Astrocyte (in vitro differentiated cells and primary cell): ENCODE results near the gene MFNG. TPM values are rescaled to one million over a fixed set of nuclear protein-coding genes. Genes with fewer than 3 reads are reported as not detected.

ENCODE experiments used
- DNase-seq: peaks from one replicate; pipeline ENCODE4 v3.0.0-alpha.2; 2010; ENCODE audit warnings: low read depth
- FAIRE-seq: peaks from 2 replicates; lab custom pipeline; 2011; peaks lifted over from hg19 to GRCh38; lab: Jason Lieb, UNC
- H2AFZ ChIP-seq: 2 replicates; pipeline ENCODE4 v1.6.0; 2012; ENCODE audit warnings: low read depth, low read length, inconsistent platforms
- H3K27ac ChIP-seq: 2 replicates; pipeline ENCODE4 v1.5.1; 2011; ENCODE audit warnings: low read depth, low read length, inconsistent platforms
- H3K27me3 ChIP-seq: 2 replicates; pipeline ENCODE4 v1.6.0; 2011; ENCODE audit warnings: low read length, inconsistent platforms; ENCODE audit not compliant: insufficient read depth
- H3K36me3 ChIP-seq: 2 replicates; pipeline ENCODE4 v1.5.1; 2011; ENCODE audit warnings: low read length, inconsistent platforms; ENCODE audit not compliant: insufficient read depth
- H3K4me1 ChIP-seq: 2 replicates; pipeline ENCODE4 v1.5.1; 2011; ENCODE audit warnings: low read length, inconsistent platforms; ENCODE audit not compliant: insufficient read depth
- H3K4me2 ChIP-seq: 2 replicates; pipeline ENCODE4 v1.6.0; 2012; ENCODE audit warnings: low read length, inconsistent platforms
- H3K4me3 ChIP-seq: 2 replicates; pipeline ENCODE4 v1.5.1; 2011; ENCODE audit warnings: low read depth, mild to moderate bottlenecking, low read length, inconsistent platforms; ENCODE audit not compliant: insufficient read depth
- H3K79me2 ChIP-seq: 2 replicates; pipeline ENCODE4 v1.6.0; 2012; ENCODE audit warnings: mild to moderate bottlenecking, low read length, inconsistent platforms; ENCODE audit not compliant: insufficient read depth
- H3K9ac ChIP-seq: 2 replicates; pipeline ENCODE4 v1.6.0; 2012; ENCODE audit warnings: mild to moderate bottlenecking, low read length, inconsistent platforms
- H3K9me3 ChIP-seq: 2 replicates; pipeline ENCODE4 v1.5.1; 2012; ENCODE audit warnings: low read depth, mild to moderate bottlenecking, low read length, inconsistent platforms; ENCODE audit not compliant: insufficient read depth
- H4K20me1 ChIP-seq: 2 replicates; pipeline ENCODE4 v1.6.0; 2012; ENCODE audit warnings: low read length, inconsistent platforms; ENCODE audit not compliant: insufficient read depth
- H3K27ac Mint-ChIP-seq: one replicate; pipeline ENCODE4 v1.8.0; 2021; ENCODE audit warnings: mild to moderate bottlenecking, mixed read lengths; ENCODE audit not compliant: unreplicated experiment
- H3K27me3 Mint-ChIP-seq: one replicate; pipeline ENCODE4 v1.8.0; 2021; ENCODE audit warnings: low read depth, mixed read lengths; ENCODE audit not compliant: unreplicated experiment
- H3K36me3 Mint-ChIP-seq: one replicate; pipeline ENCODE4 v1.8.0; 2021; ENCODE audit warnings: low read depth, mixed read lengths; ENCODE audit not compliant: unreplicated experiment
- H3K4me1 Mint-ChIP-seq: one replicate; pipeline ENCODE4 v1.8.0; 2021; ENCODE audit warnings: low read depth, mixed read lengths; ENCODE audit not compliant: unreplicated experiment
- H3K4me3 Mint-ChIP-seq: one replicate; pipeline ENCODE4 v1.8.0; 2021; ENCODE audit warnings: mild to moderate bottlenecking, moderate library complexity, mixed read lengths; ENCODE audit not compliant: unreplicated experiment
- H3K9me3 Mint-ChIP-seq: one replicate; pipeline ENCODE4 v1.8.0; 2021; ENCODE audit warnings: mild to moderate bottlenecking, mixed read lengths; ENCODE audit not compliant: unreplicated experiment
- EZH2 ChIP-seq: IDR thresholded peaks from 2 replicates; pipeline ENCODE4 v1.6.1; 2012; ENCODE audit warnings: mild to moderate bottlenecking, low read length, inconsistent platforms; ENCODE audit not compliant: insufficient read depth
- total RNA-seq: library from RNA; stranded (reverse); gene quantifications from 2 replicates; pipeline ENCODE4 v1.2.1, GENCODE V29; 2021
- TF ChIP-seq, protein P1 (sequence below): IDR thresholded peaks from 2 replicates; pipeline ENCODE4 v1.5.1; 2011; ENCODE audit warnings: low read depth, mild to moderate bottlenecking, inconsistent platforms, low read length, moderate library complexity; ENCODE audit not compliant: insufficient read depth

Gene MFNG
- total RNA-seq, 1 donor from 2014 or later: 1.4 TPM

DNA sequence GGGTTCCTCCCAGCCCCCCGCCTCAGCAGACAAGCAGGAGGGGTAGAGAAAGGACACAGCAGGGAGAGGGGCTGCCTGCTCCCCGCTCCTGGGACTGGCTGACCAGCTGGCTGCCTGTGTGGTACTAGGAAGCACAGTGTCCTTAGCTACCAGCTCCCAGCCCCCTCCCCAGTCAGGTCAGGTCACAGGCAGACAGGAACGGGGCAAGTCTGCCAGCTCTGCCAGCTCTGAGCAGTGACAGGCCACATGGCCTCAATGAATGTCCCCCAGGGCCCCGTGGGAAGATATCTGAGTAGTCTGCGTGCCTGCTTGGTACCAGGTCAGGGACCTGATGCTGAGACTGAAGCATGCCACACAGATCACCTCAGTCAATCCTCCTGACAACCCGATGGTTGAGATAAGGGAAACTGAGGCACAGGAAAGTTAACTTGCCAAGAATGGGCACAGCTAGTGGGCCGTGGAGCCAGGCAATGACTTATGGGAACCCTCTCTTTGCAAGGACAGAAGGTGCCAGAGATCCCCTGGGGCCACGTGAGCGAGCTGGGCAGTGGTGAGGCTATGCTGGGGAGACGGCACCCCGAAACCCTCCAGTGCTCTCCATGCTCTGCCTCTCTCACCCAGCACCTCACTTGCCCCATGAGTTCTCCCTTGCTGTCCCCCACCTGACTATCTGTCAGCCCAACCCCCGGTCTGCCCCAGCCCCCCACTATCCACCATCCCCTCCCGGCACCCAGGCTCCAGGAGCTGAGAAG is 13.8 kb upstream of the MFNG start:
- Histone ChIP-seq H3K9ac (no peak overlapping the region), H3K79me2 (peaks cover 10% of the 10 kb centered on the region), H3K27me3 (no peaks in the 10 kb centered on the region), H3K9me3 (no peaks in the 10 kb centered on the region), H3K4me3 (no peak overlapping the region), H4K20me1 (peaks cover 15% of the 10 kb centered on the region), H3K4me1 (peaks cover 48% of the 10 kb centered on the region), H3K36me3 (peaks cover 6% of the 10 kb centered on the region), H3K4me2 (no peak overlapping the region), H2AFZ (no peak overlapping the region), H3K27ac (no peak overlapping the region)
- H3K27ac Mint-ChIP-seq: peak overlapping the region; percentile 53
- no peaks in the 10 kb centered on the region for H3K9me3 Mint-ChIP-seq
- H3K27me3 Mint-ChIP-seq: no peaks in the 10 kb centered on the region
- H3K4me1 Mint-ChIP-seq: peaks cover 43% of the 10 kb centered on the region
- peaks cover 10% of the 10 kb centered on the region for H3K36me3 Mint-ChIP-seq
- H3K4me3 Mint-ChIP-seq: no peak overlapping the region
- FAIRE-seq (no peak), DNase-seq (no peak)
- TF ChIP-seq EZH2: no peak
- TF ChIP-seq, protein P1, sequence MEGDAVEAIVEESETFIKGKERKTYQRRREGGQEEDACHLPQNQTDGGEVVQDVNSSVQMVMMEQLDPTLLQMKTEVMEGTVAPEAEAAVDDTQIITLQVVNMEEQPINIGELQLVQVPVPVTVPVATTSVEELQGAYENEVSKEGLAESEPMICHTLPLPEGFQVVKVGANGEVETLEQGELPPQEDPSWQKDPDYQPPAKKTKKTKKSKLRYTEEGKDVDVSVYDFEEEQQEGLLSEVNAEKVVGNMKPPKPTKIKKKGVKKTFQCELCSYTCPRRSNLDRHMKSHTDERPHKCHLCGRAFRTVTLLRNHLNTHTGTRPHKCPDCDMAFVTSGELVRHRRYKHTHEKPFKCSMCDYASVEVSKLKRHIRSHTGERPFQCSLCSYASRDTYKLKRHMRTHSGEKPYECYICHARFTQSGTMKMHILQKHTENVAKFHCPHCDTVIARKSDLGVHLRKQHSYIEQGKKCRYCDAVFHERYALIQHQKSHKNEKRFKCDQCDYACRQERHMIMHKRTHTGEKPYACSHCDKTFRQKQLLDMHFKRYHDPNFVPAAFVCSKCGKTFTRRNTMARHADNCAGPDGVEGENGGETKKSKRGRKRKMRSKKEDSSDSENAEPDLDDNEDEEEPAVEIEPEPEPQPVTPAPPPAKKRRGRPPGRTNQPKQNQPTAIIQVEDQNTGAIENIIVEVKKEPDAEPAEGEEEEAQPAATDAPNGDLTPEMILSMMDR: no peak

DNA sequence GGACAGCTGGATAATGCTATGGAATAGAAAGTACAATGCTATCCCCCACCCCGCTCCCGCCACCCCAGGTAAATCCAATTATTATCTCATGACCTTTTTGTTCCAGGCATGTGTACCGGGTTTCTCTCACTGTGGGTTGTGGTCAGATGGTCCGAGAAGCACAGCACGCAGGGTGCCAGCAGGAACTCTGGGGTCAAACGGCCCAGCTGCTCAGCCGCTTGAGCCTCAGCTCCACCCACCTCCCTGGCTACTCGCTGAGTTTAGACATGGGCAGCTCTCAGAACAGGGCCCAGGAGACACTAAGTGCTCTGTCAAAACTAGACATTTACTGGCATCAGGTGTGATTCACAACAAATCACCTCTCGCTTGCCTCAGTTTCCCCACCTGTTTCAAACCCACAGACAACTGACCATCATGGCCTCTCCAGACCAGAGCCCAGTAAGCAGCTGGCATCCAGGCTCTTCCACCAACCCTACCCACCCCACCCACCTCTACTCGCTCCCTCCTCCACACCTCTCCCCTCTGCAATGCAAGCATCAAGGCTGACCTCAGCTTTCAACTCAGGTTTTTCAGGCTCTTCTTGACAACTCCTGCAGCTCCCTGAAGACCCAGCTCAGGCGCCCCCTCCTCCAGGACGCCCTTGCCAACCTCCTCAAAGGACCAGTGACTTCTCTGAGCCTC is 13.0 kb upstream of the MFNG start:
- Histone ChIP-seq H3K36me3 (peaks cover 6% of the 10 kb centered on the region), H2AFZ (no peak overlapping the region), H3K4me3 (no peak overlapping the region), H3K79me2 (peaks cover 10% of the 10 kb centered on the region), H3K4me2 (peak overlapping the region; percentile 7), H3K9me3 (no peaks in the 10 kb centered on the region), H4K20me1 (peaks cover 11% of the 10 kb centered on the region), H3K27ac (no peak overlapping the region), H3K4me1 (peaks cover 48% of the 10 kb centered on the region), H3K27me3 (no peaks in the 10 kb centered on the region), H3K9ac (no peak overlapping the region)
- Mint-ChIP-seq H3K27me3 (no peaks in the 10 kb centered on the region), H3K4me3 (no peak overlapping the region), H3K36me3 (peaks cover 9% of the 10 kb centered on the region), H3K9me3 (no peaks in the 10 kb centered on the region), H3K27ac (no peak overlapping the region), H3K4me1 (peaks cover 43% of the 10 kb centered on the region)
- FAIRE-seq: no peak
- no peak for DNase-seq
- TF ChIP-seq, protein P1: no peak
- no peak for TF ChIP-seq EZH2
